Raji (cell line): Measurements from ENCODE around the gene APOL6.

Experiments
- POLR2A ChIP-seq: IDR thresholded peaks from 2 replicates; pipeline ENCODE4 v1.6.1; 2011; ENCODE audit warnings: low read depth, low read length, control low read depth; ENCODE audit not compliant: insufficient read depth

APOL6 gene

GRCh38 chr22:35642305-35642741 lies 5.9 kb upstream of the APOL6 start:
- TF ChIP-seq POLR2A = no peak

- TF ChIP-seq POLR2A = no peak
Observed at GRCh38 chr22:35643991-35644390, 4.3 kb upstream of the APOL6 start.

GRCh38 chr22:35645646-35646045 lies 2.6 kb upstream of the APOL6 start:
- TF ChIP-seq POLR2A = no peak

- no peak for TF ChIP-seq POLR2A
Observed at GRCh38 chr22:35649026-35649553, 844 bp downstream of the APOL6 start.

GRCh38 chr22:35649636-35650250 lies 1.5 kb downstream of the APOL6 start:
- TF ChIP-seq POLR2A = no peak

- no peak for TF ChIP-seq POLR2A
Observed at GRCh38 chr22:35651085-35651484, 2.8 kb downstream of the APOL6 start.

- no peak for TF ChIP-seq POLR2A
Observed at GRCh38 chr22:35653824-35654223, 5.6 kb downstream of the APOL6 start.

- TF ChIP-seq POLR2A = no peak
Observed at GRCh38 chr22:35656284-35656752, 8.1 kb downstream of the APOL6 start.

- TF ChIP-seq POLR2A = no peak
Observed at GRCh38 chr22:35657571-35658312, 9.5 kb downstream of the APOL6 start.

GRCh38 chr22:35660291-35661127 lies 12.3 kb downstream of the APOL6 start:
- TF ChIP-seq POLR2A = no peak

GRCh38 chr22:35661464-35661863 lies 13.2 kb downstream of the APOL6 start:
- TF ChIP-seq POLR2A = no peak

GRCh38 chr22:35662914-35663313 lies 14.7 kb downstream of the APOL6 start:
- TF ChIP-seq POLR2A = no peak

- no peak for TF ChIP-seq POLR2A
Observed at GRCh38 chr22:35663371-35663770, 15.1 kb downstream of the APOL6 start.

GRCh38 chr22:35664955-35665587 lies 16.8 kb downstream of the APOL6 start:
- TF ChIP-seq POLR2A = no peak

GRCh38 chr22:35674335-35674734 lies 26.1 kb downstream of the APOL6 start:
- no peak for TF ChIP-seq POLR2A
